WTC11 (cell line): ENCODE measurements around the gene ZNF236. TPM values are rescaled to one million over a fixed set of nuclear protein-coding genes. Genes with fewer than 3 reads are reported as not detected.

Experiments
- ATAC-seq: fragments of 200-7000 bp; cut with Tn5 transposase; 2 replicates; pipeline ENCODE4 v1.10.0; 2021; ENCODE audit warnings: mild to moderate bottlenecking, moderate library complexity
- CTCF ChIA-PET: fragments of 300-600 bp; sonication (Branson Sonifier 250); formaldehyde crosslinking; loops from one replicate; lab custom pipeline; 2021; ENCODE audit warnings: antibody characterized with exemption; lab: Charles Lee
- POLR2A ChIA-PET: fragments of 350-600 bp; sonication (Branson Sonifier 250); formaldehyde crosslinking; loops from one replicate; lab custom pipeline; 2021; ENCODE audit warnings: antibody characterized with exemption; lab: Charles Lee
- DNase-seq: peaks from one replicate; pipeline ENCODE4 v3.0.0; 2021; ENCODE audit warnings: low spot score
- H3K27ac Mint-ChIP-seq: 2 replicates; pipeline ENCODE4 v1.8.0; 2021; ENCODE audit warnings: mixed read lengths
- H3K27me3 Mint-ChIP-seq: 2 replicates; pipeline ENCODE4 v1.8.0; 2021; ENCODE audit warnings: low read depth, mild to moderate bottlenecking, moderate library complexity, mixed read lengths
- H3K36me3 Mint-ChIP-seq: 2 replicates; pipeline ENCODE4 v1.8.0; 2021; ENCODE audit warnings: mixed read lengths
- H3K4me1 Mint-ChIP-seq: 2 replicates; pipeline ENCODE4 v1.8.0; 2022; ENCODE audit warnings: mixed read lengths
- H3K4me3 Mint-ChIP-seq: 2 replicates; pipeline ENCODE4 v1.8.0; 2021; ENCODE audit warnings: mild to moderate bottlenecking, moderate library complexity, mixed read lengths
- H3K9me3 Mint-ChIP-seq: 2 replicates; pipeline ENCODE4 v1.8.0; 2021; ENCODE audit warnings: mixed read lengths
- ATF1 ChIP-seq: sonication (generic); formaldehyde crosslinking; IDR thresholded peaks from 2 replicates; pipeline ENCODE4 v1.8.1; 2023; ENCODE audit warnings: mild to moderate bottlenecking, moderate library complexity, missing genetic modification reagents
- CDX4 ChIP-seq: fragments of 250-450 bp; sonication (Bioruptor Pico); IDR thresholded peaks from 2 replicates; pipeline ENCODE4 v1.9.0; 2021; ENCODE audit warnings: moderate library complexity, mild to moderate bottlenecking, inconsistent platforms, borderline replicate concordance
- E2F5 ChIP-seq: sonication (generic); formaldehyde crosslinking; IDR thresholded peaks from 2 replicates; pipeline ENCODE4 v1.8.1; 2022; ENCODE audit warnings: mild to moderate bottlenecking, moderate library complexity, missing genetic modification reagents
- ETV6 ChIP-seq: sonication (generic); formaldehyde crosslinking; IDR thresholded peaks from 2 replicates; pipeline ENCODE4 v1.8.1; 2022; ENCODE audit warnings: mild to moderate bottlenecking, missing genetic modification reagents
- FOXK1 ChIP-seq: sonication (generic); formaldehyde crosslinking; IDR thresholded peaks from 2 replicates; pipeline ENCODE4 v1.8.0; 2022; ENCODE audit warnings: mild to moderate bottlenecking, moderate library complexity, missing genetic modification reagents
- HMGA2 ChIP-seq: fragments of 250-450 bp; sonication (Bioruptor Pico); IDR thresholded peaks from 2 replicates; pipeline ENCODE4 v1.4.0; 2021; ENCODE audit warnings: mild to moderate bottlenecking, moderate library complexity
- IRF2 ChIP-seq: sonication (generic); formaldehyde crosslinking; IDR thresholded peaks from 2 replicates; pipeline ENCODE4 v1.8.0; 2022; ENCODE audit warnings: low read depth, missing genetic modification reagents, borderline replicate concordance
- NR2C2 ChIP-seq: sonication (generic); formaldehyde crosslinking; IDR thresholded peaks from 2 replicates; pipeline ENCODE4 v1.8.0; 2022; ENCODE audit warnings: mild to moderate bottlenecking, missing genetic modification reagents
- PRRX2 ChIP-seq: fragments of 250-450 bp; sonication (Bioruptor Pico); IDR thresholded peaks from 2 replicates; pipeline ENCODE4 v1.8.0; 2021; ENCODE audit warnings: mild to moderate bottlenecking
- SMAD4 ChIP-seq: sonication (generic); formaldehyde crosslinking; IDR thresholded peaks from 2 replicates; pipeline ENCODE4 v1.8.0; 2022; ENCODE audit warnings: mild to moderate bottlenecking, missing genetic modification reagents
- ZNF121 ChIP-seq: sonication (generic); formaldehyde crosslinking; IDR thresholded peaks from 2 replicates; pipeline ENCODE4 v1.8.0; 2023; ENCODE audit warnings: missing genetic modification reagents
- ZNF532 ChIP-seq: fragments of 250-450 bp; sonication (Bioruptor Pico); IDR thresholded peaks from 2 replicates; pipeline ENCODE4 v1.9.0; 2021; ENCODE audit warnings: mild to moderate bottlenecking, borderline replicate concordance
- ZSCAN18 ChIP-seq: fragments of 250-450 bp; sonication (Bioruptor Pico); IDR thresholded peaks from 2 replicates; pipeline ENCODE4 v2.1.2; 2022; ENCODE audit warnings: mild to moderate bottlenecking, moderate library complexity
- total RNA-seq: library from RNA; stranded (reverse); gene quantifications from 3 replicates; pipeline ENCODE4 v1.2.3, GENCODE V29; 2021
- TF ChIP-seq, protein P1 (sequence below): fragments of 250-450 bp; sonication (Bioruptor Pico); conservative IDR thresholded peaks from 2 replicates; pipeline ENCODE4 v1.9.0; 2021; ENCODE audit warnings: mild to moderate bottlenecking
- TF ChIP-seq, protein P2 (sequence below): sonication (generic); formaldehyde crosslinking; IDR thresholded peaks from 2 replicates; pipeline ENCODE4 v1.8.1; 2022; ENCODE audit warnings: missing genetic modification reagents, borderline replicate concordance
- TF ChIP-seq, protein P3 (sequence below): sonication (generic); formaldehyde crosslinking; IDR thresholded peaks from 2 replicates; pipeline ENCODE4 v1.8.1; 2022; ENCODE audit warnings: low read depth, mild to moderate bottlenecking, moderate library complexity, missing genetic modification reagents, borderline replicate concordance
- TF ChIP-seq, protein P4 (sequence below): sonication (generic); formaldehyde crosslinking; IDR thresholded peaks from 2 replicates; pipeline ENCODE4 v1.8.1; 2023; ENCODE audit warnings: mild to moderate bottlenecking, missing genetic modification reagents, moderate library complexity

ZNF236 gene
- total RNA-seq, 1 experiment from 2014 or later, result 19.9 TPM

DNA sequence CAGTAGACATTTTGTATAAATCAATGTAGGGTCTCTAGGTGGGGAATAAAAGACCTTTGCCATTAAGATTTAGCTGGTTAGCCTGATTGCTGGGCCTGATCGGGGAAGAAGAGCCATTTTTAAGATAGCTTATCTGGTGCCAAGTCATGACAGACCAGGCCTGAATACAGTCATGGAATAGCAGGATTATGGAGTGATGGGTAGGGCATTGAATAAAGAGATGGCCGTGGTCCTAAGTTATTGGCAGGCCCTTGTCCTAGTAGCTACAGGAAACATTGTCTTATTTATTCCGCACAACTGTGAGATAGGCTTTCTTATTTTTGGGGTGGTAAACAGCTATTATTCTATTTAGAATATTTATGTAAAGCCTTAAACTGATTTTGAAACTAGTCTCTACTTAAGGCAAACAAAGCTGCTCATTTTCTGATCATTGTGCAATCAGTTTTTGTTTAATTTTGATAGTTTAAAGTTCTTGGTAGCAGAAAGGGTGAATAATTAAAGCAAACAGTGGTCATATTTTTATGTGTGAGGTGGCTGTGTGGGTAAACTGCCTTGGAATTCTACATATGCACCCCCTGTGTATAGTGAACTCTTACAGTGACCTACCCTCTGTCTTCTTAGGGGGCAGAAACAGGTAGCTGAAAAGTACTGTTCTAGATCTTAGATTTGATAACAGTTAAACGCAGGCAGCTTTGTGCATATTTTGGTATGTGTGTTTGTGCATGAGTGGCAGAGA, 22.6 kb downstream of the ZNF236 start:
- POLR2A ChIA-PET, result no interaction called here
- Mint-ChIP-seq H3K27ac (no peak overlapping the region), H3K4me1 (peaks cover 19% of the 10 kb centered on the region), H3K36me3 (no peaks in the 10 kb centered on the region), H3K9me3 (no peaks in the 10 kb centered on the region), H3K27me3 (no peaks in the 10 kb centered on the region), H3K4me3 (no peak overlapping the region)
- TF ChIP-seq, protein P1, sequence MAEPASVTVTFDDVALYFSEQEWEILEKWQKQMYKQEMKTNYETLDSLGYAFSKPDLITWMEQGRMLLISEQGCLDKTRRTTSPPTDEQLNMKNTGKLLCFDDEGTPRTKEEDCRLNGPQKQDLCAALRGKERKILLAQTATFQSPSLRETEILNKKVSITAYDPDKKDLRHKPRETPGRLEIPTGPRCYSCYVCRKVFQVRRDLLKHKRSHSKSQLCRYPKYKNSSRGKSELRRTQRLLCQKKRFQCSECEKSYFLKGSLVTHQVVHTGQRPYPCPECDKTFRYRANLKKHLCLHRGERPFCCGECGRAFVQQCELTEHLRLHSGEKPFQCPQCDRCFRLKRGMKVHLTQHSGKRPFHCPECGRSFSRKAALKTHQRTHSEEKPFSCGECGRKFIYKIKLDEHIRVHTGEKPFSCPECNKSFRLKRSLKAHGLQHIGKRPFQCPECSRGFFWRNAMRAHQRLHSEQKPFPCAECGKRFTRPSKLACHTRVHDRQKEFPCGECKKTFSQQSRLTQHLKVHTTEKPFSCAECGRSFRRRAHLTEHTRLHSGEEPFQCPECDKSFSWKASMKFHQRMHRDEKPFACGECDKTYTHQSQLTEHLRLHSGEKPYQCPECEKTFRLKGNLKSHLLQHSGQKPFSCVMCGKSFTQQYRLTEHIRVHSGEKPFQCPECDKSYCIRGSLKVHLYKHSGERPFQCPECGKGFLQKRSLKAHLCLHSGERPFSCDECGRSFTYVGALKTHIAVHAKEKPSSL (CRISPR knock-in tag), result no peak
- TF ChIP-seq, protein P2, sequence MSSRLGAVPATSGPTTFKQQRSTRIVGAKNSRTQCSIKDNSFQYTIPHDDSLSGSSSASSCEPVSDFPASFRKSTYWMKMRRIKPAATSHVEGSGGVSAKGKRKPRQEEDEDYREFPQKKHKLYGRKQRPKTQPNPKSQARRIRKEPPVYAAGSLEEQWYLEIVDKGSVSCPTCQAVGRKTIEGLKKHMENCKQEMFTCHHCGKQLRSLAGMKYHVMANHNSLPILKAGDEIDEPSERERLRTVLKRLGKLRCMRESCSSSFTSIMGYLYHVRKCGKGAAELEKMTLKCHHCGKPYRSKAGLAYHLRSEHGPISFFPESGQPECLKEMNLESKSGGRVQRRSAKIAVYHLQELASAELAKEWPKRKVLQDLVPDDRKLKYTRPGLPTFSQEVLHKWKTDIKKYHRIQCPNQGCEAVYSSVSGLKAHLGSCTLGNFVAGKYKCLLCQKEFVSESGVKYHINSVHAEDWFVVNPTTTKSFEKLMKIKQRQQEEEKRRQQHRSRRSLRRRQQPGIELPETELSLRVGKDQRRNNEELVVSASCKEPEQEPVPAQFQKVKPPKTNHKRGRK (CRISPR knock-in tag), result no peak
- TF ChIP-seq NR2C2 (CRISPR knock-in tag) (no peak), ETV6 (no peak)
- no peak for ATAC-seq
- DNase-seq, result no peak
- CTCF ChIA-PET, result interaction anchor here (1.2 kb wide), 1 partner anchor 79 kb away, joined by 3 read pairs; no protein-coding TSS in a partner anchor

- H3K4me3 Mint-ChIP-seq, result no peak overlapping the region
- CTCF ChIA-PET, result no interaction called here
- no peaks in the 10 kb centered on the region for H3K27me3 Mint-ChIP-seq
- ATAC-seq (no peak), DNase-seq (no peak)
- H3K9me3 Mint-ChIP-seq, result no peaks in the 10 kb centered on the region
- peak overlapping the region; percentile 75 for H3K27ac Mint-ChIP-seq
- H3K4me1 Mint-ChIP-seq, result peaks cover 16% of the 10 kb centered on the region
- POLR2A ChIA-PET, result no interaction called here
- TF ChIP-seq ATF1, result no peak
- no peak for TF ChIP-seq E2F5 (CRISPR knock-in tag)
- TF ChIP-seq ZSCAN18 (CRISPR knock-in tag), result no peak
- no peak for TF ChIP-seq CDX4 (CRISPR knock-in tag)
- TF ChIP-seq SMAD4 (CRISPR knock-in tag), result no peak
- no peak for TF ChIP-seq FOXK1 (CRISPR knock-in tag)
- TF ChIP-seq, protein P3, sequence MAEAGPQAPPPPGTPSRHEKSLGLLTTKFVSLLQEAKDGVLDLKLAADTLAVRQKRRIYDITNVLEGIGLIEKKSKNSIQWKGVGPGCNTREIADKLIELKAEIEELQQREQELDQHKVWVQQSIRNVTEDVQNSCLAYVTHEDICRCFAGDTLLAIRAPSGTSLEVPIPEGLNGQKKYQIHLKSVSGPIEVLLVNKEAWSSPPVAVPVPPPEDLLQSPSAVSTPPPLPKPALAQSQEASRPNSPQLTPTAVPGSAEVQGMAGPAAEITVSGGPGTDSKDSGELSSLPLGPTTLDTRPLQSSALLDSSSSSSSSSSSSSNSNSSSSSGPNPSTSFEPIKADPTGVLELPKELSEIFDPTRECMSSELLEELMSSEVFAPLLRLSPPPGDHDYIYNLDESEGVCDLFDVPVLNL (CRISPR knock-in tag), result no peak
- no peak for TF ChIP-seq IRF2
- no peak for TF ChIP-seq ZNF532
- no peak for TF ChIP-seq PRRX2 (CRISPR knock-in tag)
- TF ChIP-seq ZNF121 (CRISPR knock-in tag), result no peak
- TF ChIP-seq HMGA2 (CRISPR knock-in tag), result no peak
- TF ChIP-seq, protein P4, sequence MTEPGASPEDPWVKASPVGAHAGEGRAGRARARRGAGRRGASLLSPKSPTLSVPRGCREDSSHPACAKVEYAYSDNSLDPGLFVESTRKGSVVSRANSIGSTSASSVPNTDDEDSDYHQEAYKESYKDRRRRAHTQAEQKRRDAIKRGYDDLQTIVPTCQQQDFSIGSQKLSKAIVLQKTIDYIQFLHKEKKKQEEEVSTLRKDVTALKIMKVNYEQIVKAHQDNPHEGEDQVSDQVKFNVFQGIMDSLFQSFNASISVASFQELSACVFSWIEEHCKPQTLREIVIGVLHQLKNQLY (CRISPR knock-in tag), result no peak
- TF ChIP-seq, all 79 proteins: peak for 0
- no peaks in the 10 kb centered on the region for H3K36me3 Mint-ChIP-seq
Observed at GRCh38 chr18:76846217-76846616, 23.9 kb downstream of the ZNF236 start.
